DMS153 treated with DMSO at 0.1 percent for 48 hours (cell line): ENCODE measurements around the gene CNTN1.

Experiments used
- DNase-seq: peaks from one replicate; lab custom pipeline; 2025; ENCODE audit not compliant: unreplicated experiment; lab: John Stamatoyannopoulos, UW

CNTN1 gene

DNA sequence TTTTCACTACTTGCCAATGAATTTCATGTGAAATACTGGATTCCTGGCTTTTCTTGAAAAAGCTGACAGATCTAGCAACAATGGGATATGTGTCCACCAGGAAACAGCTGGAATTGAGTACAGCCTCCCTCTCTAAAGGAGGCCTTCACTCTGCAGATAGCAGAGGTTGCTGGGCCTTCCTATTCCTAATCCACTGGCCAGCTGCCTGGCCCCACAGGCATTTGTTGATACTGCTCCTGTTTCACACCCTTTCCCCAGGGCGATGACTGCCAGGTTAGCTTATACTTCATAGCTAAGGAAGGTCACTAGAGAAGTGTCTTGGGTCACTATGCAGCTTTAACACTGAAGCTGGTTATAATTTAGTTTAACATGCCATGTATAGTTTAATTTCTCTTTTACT is 408.3 kb downstream of the CNTN1 start:
- DNase-seq = no peak

DNA sequence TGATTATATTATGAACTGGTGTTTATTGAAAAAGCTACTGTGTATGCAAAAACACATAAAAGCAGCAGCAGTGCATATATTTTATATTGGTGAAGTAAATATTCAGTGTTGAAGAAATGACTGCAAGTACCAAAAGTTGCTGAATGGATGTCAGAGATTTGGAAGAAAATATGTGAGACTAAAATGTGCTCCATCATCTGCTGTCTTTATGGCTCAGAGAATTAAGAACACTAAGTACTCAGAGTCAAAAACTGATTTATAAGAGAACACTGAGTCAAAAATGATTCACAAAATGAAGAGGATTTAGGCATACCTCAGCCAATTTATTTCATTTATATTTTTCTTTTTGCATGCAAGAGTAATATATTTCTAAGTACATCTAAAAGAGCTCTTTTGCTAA is 409.6 kb downstream of the CNTN1 start:
- DNase-seq = no peak

DNA sequence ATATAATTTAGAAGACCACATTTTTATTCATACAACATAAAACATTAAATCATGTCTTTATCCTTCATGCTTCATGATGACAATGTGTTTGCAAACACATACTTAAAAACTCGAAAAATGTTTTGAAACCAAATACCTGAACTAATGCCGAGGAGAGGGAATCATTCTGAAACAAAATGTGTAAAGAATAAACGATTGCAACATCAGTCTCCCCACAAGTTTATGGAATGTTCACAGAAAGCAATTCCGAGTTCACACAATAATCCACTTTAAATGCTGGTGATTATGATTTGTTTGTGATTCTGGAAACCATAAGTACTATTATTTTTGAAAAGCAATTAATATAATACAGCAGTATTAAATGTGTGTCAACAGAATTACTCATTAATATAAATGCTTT is 411.4 kb downstream of the CNTN1 start:
- no peak for DNase-seq

DNA sequence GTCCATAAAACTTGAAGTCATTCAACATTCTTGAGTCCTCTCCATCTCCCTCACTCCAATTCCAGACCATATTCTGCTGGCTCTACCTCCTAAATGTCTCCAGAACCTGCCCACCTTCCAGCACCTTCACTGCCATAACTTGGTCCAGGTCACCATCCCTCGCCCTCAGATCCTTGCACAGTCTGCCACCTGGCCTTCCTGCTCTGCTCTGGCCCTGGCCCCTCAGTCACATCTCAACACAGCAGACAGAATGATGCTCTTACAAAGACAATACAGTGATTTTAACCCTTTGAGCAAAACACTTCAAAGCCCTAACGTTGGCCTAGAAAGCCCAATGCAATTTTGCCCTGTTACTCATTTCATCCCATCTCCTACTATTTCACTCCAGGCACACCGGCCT is 414.1 kb downstream of the CNTN1 start:
- DNase-seq = no peak

DNA sequence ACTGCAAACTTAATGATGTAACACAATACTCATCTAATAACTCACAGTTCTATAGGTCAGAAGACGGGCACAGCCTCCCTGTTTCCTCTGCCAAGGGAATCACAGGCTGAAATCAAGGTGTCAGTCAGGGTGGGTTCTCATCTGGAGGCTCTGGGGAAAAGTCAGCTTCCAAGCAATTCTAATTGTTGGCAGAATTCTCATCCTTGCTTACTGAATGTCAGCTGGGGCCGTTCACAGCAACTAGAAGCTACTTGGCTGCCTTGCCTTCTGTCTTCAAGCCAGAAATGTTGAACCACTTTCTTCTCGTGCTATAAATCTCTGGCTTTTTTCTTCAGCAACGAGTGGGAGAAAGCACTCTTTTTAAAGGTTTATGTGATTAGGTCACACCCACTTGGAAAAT is 415.8 kb downstream of the CNTN1 start:
- no peak for DNase-seq

DNA sequence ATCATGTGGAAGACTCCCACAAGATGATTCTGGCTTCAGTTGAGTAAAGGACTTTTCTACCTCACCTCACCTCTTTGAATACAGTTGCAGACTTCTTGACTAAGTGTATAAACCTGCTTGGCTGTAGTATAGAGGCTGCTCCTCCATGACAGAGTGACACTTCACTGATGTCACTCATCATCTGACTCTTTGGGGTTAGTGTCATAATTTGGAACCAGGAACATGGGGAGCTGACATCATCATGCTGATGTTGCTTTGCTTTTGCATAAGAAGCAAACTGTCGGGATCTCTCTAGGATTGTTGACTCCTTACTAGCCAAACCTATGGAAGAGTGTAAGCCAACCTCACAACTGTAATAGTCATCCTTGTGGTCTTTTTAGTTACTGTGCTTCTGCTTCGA is 420.7 kb downstream of the CNTN1 start:
- DNase-seq = no peak

DNA sequence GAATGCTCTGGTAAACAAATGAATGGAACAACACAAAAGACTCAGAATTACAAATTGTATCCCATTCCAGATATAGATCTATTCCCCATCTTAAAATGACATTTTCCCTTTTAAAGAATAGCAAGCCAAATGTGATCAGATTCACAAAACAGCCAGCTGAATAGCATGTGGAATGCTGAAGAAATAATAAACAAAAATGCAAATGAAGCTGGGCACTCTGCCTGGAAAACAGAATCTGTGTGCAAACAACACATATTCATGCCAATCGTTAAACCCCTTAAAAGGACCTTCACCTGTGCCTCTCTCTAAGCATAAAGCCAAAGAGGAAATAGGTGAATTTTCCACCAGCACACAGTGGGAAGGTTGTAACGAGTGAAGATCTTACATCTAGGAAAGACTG is 428.0 kb downstream of the CNTN1 start:
- DNase-seq = no peak

DNA sequence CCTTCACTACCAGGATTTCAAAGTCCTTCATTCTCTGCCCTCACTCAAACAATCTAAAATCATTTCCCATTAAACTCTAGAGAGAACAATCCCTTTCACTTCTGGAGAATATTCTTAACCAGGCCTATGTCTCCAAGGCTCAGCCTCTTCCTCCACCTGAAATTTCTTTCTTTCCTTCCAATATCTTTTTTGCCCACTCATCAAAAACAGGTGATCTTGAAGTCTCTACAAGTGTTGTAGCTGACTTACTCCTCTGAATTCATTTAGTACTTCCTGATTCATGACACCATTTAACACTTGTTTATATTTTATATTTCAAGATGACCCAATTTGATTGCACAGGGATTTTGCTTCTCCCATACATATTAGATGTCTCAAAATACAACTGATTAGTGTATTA is 429.1 kb downstream of the CNTN1 start:
- no peak for DNase-seq
